ENCODE data around the gene IBSP. TPM values are rescaled to one million over a fixed set of nuclear protein-coding genes. Genes with fewer than 3 reads are reported as not detected.

IBSP gene
- total RNA-seq, result not detected

- no peak within 1 kb of the TSS for H3K4me3 ChIP-seq
- no peaks in the 10 kb centered on the region for H3K27me3 ChIP-seq
- no peaks in the 10 kb centered on the region for H3K9me3 ChIP-seq
- no peaks in the 10 kb centered on the region for H3K4me1 ChIP-seq
- no peak for DNase-seq (ENCODE audit: low spot score)
- no peaks in the 10 kb centered on the region for H3K36me3 ChIP-seq
- no peak for TF ChIP-seq CTCF (IDR thresholded peaks at IDR 0.05)
- H3K27ac ChIP-seq, result no peak within 1 kb of the TSS
These were observed at the start of gene IBSP for GRCh38 chr4:87799301-87800113. Gene IBSP (plus strand): TSS chr4:87799554. CDS start chr4:87802362, 2,808 bp downstream.

- Histone ChIP-seq H3K9me3 (no peaks in the 10 kb centered on the region), H3K4me3 (no peak overlapping the region), H3K4me1 (no peaks in the 10 kb centered on the region), H3K36me3 (no peaks in the 10 kb centered on the region), H3K27me3 (no peaks in the 10 kb centered on the region), H3K27ac (no peak overlapping the region)
- DNase-seq (ENCODE audit: low spot score), result no peak
- TF ChIP-seq CTCF (IDR thresholded peaks at IDR 0.05), result no peak
These were observed 49.5 kb upstream of the IBSP start for GRCh38 chr4:87749883-87750282.

- Histone ChIP-seq H3K36me3 (no peaks in the 10 kb centered on the region), H3K27ac (no peak overlapping the region), H3K9me3 (no peaks in the 10 kb centered on the region), H3K4me1 (no peaks in the 10 kb centered on the region), H3K27me3 (no peaks in the 10 kb centered on the region), H3K4me3 (no peak overlapping the region)
- TF ChIP-seq CTCF (IDR thresholded peaks at IDR 0.05), result no peak
- no peak for DNase-seq (ENCODE audit: low spot score)
These were observed 41.1 kb upstream of the IBSP start for GRCh38 chr4:87758270-87758669.

- H3K4me1 ChIP-seq, result no peaks in the 10 kb centered on the region
- no peak for DNase-seq (ENCODE audit: low spot score)
- no peaks in the 10 kb centered on the region for H3K36me3 ChIP-seq
- H3K27me3 ChIP-seq, result no peaks in the 10 kb centered on the region
- TF ChIP-seq CTCF (IDR thresholded peaks at IDR 0.05), result no peak
- no peak overlapping the region for H3K4me3 ChIP-seq
- no peak overlapping the region for H3K27ac ChIP-seq
- no peaks in the 10 kb centered on the region for H3K9me3 ChIP-seq
These were observed 37.0 kb upstream of the IBSP start for GRCh38 chr4:87762311-87762710.

- Histone ChIP-seq H3K4me1 (no peaks in the 10 kb centered on the region), H3K36me3 (no peaks in the 10 kb centered on the region), H3K4me3 (no peak overlapping the region), H3K9me3 (no peaks in the 10 kb centered on the region), H3K27me3 (no peaks in the 10 kb centered on the region), H3K27ac (no peak overlapping the region)
- TF ChIP-seq CTCF (IDR thresholded peaks at IDR 0.05), result no peak
- no peak for DNase-seq (ENCODE audit: low spot score)
These were observed 17.8 kb upstream of the IBSP start for GRCh38 chr4:87781569-87781968.

- no peaks in the 10 kb centered on the region for H3K9me3 ChIP-seq
- no peaks in the 10 kb centered on the region for H3K4me1 ChIP-seq
- H3K27ac ChIP-seq, result no peak overlapping the region
- no peak for DNase-seq (ENCODE audit: low spot score)
- H3K27me3 ChIP-seq, result no peaks in the 10 kb centered on the region
- H3K36me3 ChIP-seq, result no peaks in the 10 kb centered on the region
- TF ChIP-seq CTCF (IDR thresholded peaks at IDR 0.05), result no peak
- H3K4me3 ChIP-seq, result no peak overlapping the region
These were observed 15.6 kb upstream of the IBSP start for GRCh38 chr4:87783781-87784180.

All from right atrium auricular region (tissue), 2 donors.